HEK293T (cell line): ENCODE data around the gene RNU6-9.

Source experiments
- CTCF ChIA-PET: fragments of 350-600 bp; formaldehyde crosslinking; extraction: SDS; loops from one replicate; lab custom pipeline; 2021; ENCODE audit warnings: antibody characterized with exemption, inconsistent platforms; lab: Yijun Ruan, JAX
- POLR2A ChIA-PET: fragments of 350-600 bp; formaldehyde crosslinking; extraction: SDS; loops from one replicate; lab custom pipeline; 2020; ENCODE audit warnings: antibody characterized with exemption, inconsistent platforms; lab: Yijun Ruan, JAX
- DNase-seq: peaks from one replicate; pipeline ENCODE4 v3.0.0; 2012; ENCODE audit warnings: mixed read lengths; ENCODE audit errors: extremely low spot score
- ARNT ChIP-seq: fragments of 450-650 bp; IDR thresholded peaks from 2 replicates; pipeline ENCODE4 v1.6.1; 2017; ENCODE audit warnings: mild to moderate bottlenecking
- BHLHE40 ChIP-seq: fragments of 450-650 bp; IDR thresholded peaks from 2 replicates; pipeline ENCODE4 v1.6.1; 2016; ENCODE audit warnings: mild to moderate bottlenecking, moderate library complexity, borderline replicate concordance
- CTBP1 ChIP-seq: fragments of 450-650 bp; IDR thresholded peaks from 2 replicates; pipeline ENCODE4 v1.6.1; 2016; ENCODE audit warnings: borderline replicate concordance
- ELF4 ChIP-seq: fragments of 450-650 bp; IDR thresholded peaks from 2 replicates; pipeline ENCODE4 v1.6.1; 2017; ENCODE audit warnings: antibody characterized with exemption
- FOXA1 ChIP-seq: fragments of 450-650 bp; IDR thresholded peaks from 2 replicates; pipeline ENCODE4 v1.6.1; 2016; ENCODE audit warnings: mild to moderate bottlenecking
- FOXK2 ChIP-seq: fragments of 450-650 bp; IDR thresholded peaks from 2 replicates; pipeline ENCODE4 v1.6.1; 2016; ENCODE audit warnings: mild to moderate bottlenecking
- FOXM1 ChIP-seq: fragments of 450-650 bp; IDR thresholded peaks from 2 replicates; pipeline ENCODE4 v1.6.1; 2017; ENCODE audit warnings: mild to moderate bottlenecking, borderline replicate concordance
- HDGF ChIP-seq: fragments of 450-650 bp; IDR thresholded peaks from 2 replicates; pipeline ENCODE4 v1.6.1; 2017; ENCODE audit warnings: antibody characterized with exemption, borderline replicate concordance
- L3MBTL2 ChIP-seq: fragments of 450-650 bp; conservative IDR thresholded peaks from 2 replicates; pipeline ENCODE4 v1.6.1; 2016; ENCODE audit warnings: mild to moderate bottlenecking
- LEF1 ChIP-seq: fragments of 450-650 bp; IDR thresholded peaks from 2 replicates; pipeline ENCODE4 v1.6.1; 2017; ENCODE audit warnings: mild to moderate bottlenecking, borderline replicate concordance
- NFRKB ChIP-seq: fragments of 450-650 bp; IDR thresholded peaks from 2 replicates; pipeline ENCODE4 v1.6.1; 2016; ENCODE audit warnings: mild to moderate bottlenecking, moderate library complexity
- SP1 ChIP-seq: fragments of 450-650 bp; IDR thresholded peaks from 2 replicates; pipeline ENCODE4 v1.6.1; 2017
- SUZ12 ChIP-seq: fragments of 450-650 bp; IDR thresholded peaks from 2 replicates; pipeline ENCODE4 v1.6.1; 2016; ENCODE audit warnings: mild to moderate bottlenecking
- TARDBP ChIP-seq: fragments of 450-650 bp; IDR thresholded peaks from 2 replicates; pipeline ENCODE4 v1.6.1; 2016
- ZNF384 ChIP-seq: fragments of 450-650 bp; IDR thresholded peaks from 2 replicates; pipeline ENCODE4 v1.6.1; 2016
- TF ChIP-seq, protein P1 (sequence below): fragments of 450-650 bp; IDR thresholded peaks from 2 replicates; pipeline ENCODE4 v1.6.1; 2016

RNU6-9 gene

DNA sequence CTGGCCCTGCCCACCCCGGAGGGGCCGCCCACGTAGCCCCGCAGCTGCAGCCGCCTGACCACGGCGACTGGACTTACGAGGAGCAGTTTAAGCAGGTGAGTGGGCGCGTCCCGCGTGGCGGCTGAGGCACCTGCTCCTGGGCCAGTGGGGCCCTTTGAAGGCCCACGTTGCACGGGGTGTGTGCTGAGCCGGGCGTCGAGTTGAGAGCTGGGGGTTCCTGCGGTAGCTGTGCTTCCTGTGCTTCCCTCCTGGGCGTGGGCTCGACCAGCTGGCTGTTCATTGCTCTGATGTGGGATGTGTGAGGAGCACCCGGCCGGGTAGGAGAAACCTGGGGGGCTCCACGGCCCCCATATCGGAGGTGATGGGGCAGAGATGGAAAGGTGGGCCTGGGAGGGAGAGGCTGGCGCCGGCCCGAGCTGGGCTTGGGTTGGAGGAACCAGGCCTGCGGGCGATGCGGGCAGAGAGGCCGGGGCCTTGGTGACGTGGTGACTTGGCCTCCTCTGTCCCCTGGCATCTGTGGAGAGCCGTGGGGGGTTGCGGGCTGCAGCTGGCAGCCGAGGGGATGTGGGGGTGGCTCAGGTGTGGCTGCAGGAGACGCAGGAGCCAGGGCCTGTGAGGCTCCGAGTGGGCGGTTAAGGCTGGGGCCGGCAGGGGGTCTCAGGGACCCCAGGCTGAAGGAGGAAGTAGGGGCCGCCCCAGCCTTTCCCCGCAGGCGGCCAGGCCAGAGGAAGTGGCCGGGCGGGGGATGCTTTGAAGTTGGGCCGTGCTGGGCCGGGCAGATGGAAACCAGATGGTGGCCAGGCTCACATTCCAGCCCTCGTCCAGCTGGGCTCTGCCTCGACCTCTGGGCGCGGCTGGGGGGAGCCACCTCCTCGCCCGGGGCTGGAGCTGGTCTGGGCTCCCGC is 39.6 kb downstream of the RNU6-9 start:
- POLR2A ChIA-PET: no interaction called here
- DNase-seq: no peak

DNA sequence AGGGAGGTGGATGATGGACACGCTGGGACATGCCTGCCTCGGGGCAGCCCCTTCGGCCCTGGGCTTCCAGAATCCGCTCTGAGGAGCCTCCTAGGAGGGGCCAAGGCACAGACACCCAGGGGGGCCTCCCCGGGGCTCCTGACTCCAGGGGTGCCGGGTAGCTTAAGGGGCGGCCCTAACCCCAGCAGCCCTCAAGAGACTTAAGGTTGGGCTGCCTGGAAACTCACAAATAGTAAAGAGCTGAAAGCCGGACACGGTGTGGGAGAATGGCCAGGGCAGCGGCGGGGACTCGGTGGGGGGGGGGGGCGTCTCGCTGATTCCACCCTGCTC is 40.2 kb downstream of the RNU6-9 start:
- DNase-seq: no peak
- POLR2A ChIA-PET: no interaction called here
- CTCF ChIA-PET: no interaction called here
- no peak for TF ChIP-seq HDGF
- TF ChIP-seq LEF1: no peak

More for the DNA sequence above, 39.6 kb downstream of the RNU6-9 start:
- TF ChIP-seq SUZ12 (no peak), TARDBP (no peak), FOXA1 (no peak), LEF1 (no peak), FOXK2 (no peak), NFRKB (no peak), ZNF384 (no peak), ELF4 (no peak), BHLHE40 (no peak), SP1 (no peak), ARNT (no peak), FOXM1 (no peak), L3MBTL2 (no peak), HDGF (no peak), CTBP1 (no peak)
- TF ChIP-seq, protein P1, sequence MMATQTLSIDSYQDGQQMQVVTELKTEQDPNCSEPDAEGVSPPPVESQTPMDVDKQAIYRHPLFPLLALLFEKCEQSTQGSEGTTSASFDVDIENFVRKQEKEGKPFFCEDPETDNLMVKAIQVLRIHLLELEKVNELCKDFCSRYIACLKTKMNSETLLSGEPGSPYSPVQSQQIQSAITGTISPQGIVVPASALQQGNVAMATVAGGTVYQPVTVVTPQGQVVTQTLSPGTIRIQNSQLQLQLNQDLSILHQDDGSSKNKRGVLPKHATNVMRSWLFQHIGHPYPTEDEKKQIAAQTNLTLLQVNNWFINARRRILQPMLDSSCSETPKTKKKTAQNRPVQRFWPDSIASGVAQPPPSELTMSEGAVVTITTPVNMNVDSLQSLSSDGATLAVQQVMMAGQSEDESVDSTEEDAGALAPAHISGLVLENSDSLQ: no peak
- CTCF ChIA-PET: interaction anchor here (0.7 kb wide), 1 partner anchor 28 kb away, joined by 3 read pairs; no protein-coding TSS in a partner anchor

DNA sequence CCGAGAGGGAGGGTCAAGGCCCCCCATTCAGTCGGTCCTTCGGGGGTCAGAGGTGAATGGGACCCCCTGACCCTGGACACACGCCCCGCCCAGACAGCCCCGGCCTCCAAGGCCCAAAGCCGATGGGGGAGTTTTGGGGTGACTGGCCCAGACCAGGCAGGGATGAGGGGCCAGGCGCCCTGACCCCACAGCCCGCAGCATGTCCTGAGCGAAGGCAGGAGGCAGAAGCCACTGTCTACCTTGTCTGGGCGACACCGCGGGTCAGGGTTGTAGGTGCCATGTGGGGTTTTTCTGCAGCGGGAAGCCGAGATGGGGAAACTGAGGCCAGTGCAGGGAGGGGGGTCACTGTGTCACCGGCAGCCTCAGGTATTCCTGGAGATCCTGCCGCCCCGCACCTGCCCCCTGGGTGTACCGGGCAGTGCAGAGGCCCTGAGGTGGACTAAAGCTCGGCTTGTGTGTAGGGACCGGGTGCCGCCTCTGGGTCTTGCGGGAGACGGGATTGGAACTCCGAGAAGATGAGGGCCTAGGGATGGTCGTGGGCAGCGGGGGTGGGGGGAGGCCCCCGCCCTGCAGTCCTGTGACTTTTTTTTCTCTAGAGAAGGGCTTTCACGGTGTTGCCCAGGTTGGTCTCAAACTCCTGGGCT is 41.0 kb downstream of the RNU6-9 start:
- DNase-seq: no peak
- CTCF ChIA-PET: no interaction called here
- POLR2A ChIA-PET: no interaction called here
- no peak for TF ChIP-seq ZNF384
- TF ChIP-seq SUZ12: no peak
- TF ChIP-seq FOXA1: no peak
- TF ChIP-seq CTBP1: no peak

DNA sequence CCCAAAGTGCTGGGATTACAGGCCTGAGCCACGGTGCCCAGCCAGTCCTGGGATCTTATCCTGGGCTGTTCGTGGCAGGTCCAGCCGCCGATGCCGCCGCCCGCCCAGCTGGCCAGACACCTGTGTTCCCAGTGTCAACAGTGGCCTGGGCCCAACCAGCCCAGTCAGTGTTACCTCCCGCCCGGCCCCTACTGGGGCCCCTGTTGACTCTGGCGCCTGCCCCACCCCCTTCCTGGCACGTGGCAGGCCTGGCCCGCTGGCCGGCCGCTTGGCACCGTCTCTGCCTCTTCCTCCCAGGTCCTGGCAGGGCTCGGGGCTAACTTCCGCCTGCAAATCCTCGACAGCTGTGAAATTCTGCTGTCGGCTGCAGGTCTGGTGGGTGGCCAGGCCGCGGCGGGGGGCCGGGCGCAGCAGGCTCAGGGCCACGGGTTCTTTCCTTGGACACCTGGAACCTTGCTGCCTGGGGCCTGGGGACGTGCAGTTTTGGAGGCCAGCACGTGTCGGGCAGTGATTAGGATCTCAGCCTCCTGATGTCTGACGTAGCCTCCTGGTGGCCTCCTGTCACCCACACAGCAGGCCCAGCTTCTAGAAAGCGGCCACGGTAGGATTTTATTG is 41.7 kb downstream of the RNU6-9 start:
- TF ChIP-seq, protein P1: no peak
- TF ChIP-seq SP1 (no peak), FOXM1 (no peak), TARDBP (no peak), SUZ12 (no peak), LEF1 (no peak), NFRKB (no peak)
- no peak for DNase-seq
- CTCF ChIA-PET: no interaction called here
- POLR2A ChIA-PET: no interaction called here

DNA sequence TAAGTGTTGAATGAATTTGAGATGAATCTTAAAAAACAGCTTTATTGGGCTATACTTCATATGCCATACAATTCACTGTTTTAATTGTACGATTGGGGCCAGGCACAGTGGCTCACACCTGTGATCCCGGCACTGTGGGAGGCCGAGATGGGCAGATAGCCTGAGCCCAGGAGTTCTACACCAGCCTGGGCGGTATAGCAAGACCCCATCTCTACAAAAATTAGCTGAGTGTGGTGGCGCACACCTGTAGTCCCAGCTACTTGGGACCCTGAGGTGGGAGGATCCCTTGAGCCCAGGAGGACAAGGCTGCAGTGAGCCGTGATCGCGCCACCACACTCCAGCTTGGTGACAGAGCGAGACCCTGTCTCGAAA is 42.9 kb downstream of the RNU6-9 start:
- ChIA-PET CTCF (no interaction called here), POLR2A (no interaction called here)
- no peak for DNase-seq
- no peak for TF ChIP-seq BHLHE40
- TF ChIP-seq ELF4: no peak
- no peak for TF ChIP-seq HDGF
- TF ChIP-seq LEF1: no peak
- TF ChIP-seq SP1: no peak
- no peak for TF ChIP-seq CTBP1
- no peak for TF ChIP-seq FOXM1

DNA sequence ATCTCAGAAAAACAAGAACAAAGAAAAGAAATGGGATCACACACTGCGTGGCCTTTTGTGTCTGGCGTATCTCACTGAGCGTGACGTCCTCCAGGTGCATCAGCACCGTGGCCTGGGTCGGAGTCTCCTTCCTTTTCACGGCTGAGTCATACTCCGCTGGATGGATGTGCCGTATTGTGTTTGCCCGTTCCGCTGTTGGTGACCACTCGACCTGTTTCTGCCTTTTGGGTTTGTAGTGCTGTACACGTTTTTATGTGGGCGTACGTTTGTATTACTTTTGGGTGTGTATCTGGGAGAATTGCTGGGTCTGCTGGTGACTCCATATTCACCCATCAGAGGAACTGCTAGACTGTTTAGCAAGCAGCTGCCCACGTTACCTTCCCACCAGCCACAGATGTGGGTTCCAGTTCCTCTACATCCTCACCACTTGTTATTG is 44.0 kb downstream of the RNU6-9 start:
- no peak for DNase-seq
- POLR2A ChIA-PET: no interaction called here
- TF ChIP-seq NFRKB: no peak
- no peak for TF ChIP-seq ARNT
- TF ChIP-seq CTBP1: no peak
- TF ChIP-seq LEF1: no peak
- TF ChIP-seq ELF4: no peak
- no peak for TF ChIP-seq ZNF384
- TF ChIP-seq SP1: no peak
- TF ChIP-seq SUZ12: no peak
- TF ChIP-seq HDGF: no peak
- TF ChIP-seq BHLHE40: no peak
- CTCF ChIA-PET: no interaction called here
